Ishikawa (cell line): ENCODE measurements around the gene TAS2R60.

ENCODE experiments used
- CEBPB ChIP-seq: IDR thresholded peaks from 2 replicates; pipeline ENCODE4 v1.6.1; 2012
- CREB1 ChIP-seq: IDR thresholded peaks from 2 replicates; pipeline ENCODE4 v1.6.1; 2012; ENCODE audit warnings: low read depth
- EGR1 ChIP-seq: IDR thresholded peaks from 2 replicates; pipeline ENCODE4 v1.6.1; 2012
- EP300 ChIP-seq: IDR thresholded peaks from 2 replicates; pipeline ENCODE4 v1.6.1; 2012; ENCODE audit warnings: borderline replicate concordance
- FOXM1 ChIP-seq: IDR thresholded peaks from 2 replicates; pipeline ENCODE4 v1.6.1; 2012; ENCODE audit warnings: low read depth, borderline replicate concordance
- MAX ChIP-seq: IDR thresholded peaks from 2 replicates; pipeline ENCODE4 v1.6.1; 2012
- NFIC ChIP-seq: IDR thresholded peaks from 2 replicates; pipeline ENCODE4 v1.6.1; 2012
- RAD21 ChIP-seq: IDR thresholded peaks from 2 replicates; pipeline ENCODE4 v1.6.1; 2012; ENCODE audit warnings: low read depth
- REST ChIP-seq: IDR thresholded peaks from 2 replicates; pipeline ENCODE4 v1.6.1; 2012; ENCODE audit warnings: low read depth, mild to moderate bottlenecking
- TAF1 ChIP-seq: IDR thresholded peaks from 2 replicates; pipeline ENCODE4 v1.6.1; 2012; ENCODE audit warnings: low read depth, mild to moderate bottlenecking
- TCF12 ChIP-seq: IDR thresholded peaks from 2 replicates; pipeline ENCODE4 v1.6.1; 2012; ENCODE audit warnings: low read depth
- TEAD4 ChIP-seq: IDR thresholded peaks from 2 replicates; pipeline ENCODE4 v1.6.1; 2012
- YY1 ChIP-seq: IDR thresholded peaks from 2 replicates; pipeline ENCODE4 v1.6.1; 2012; ENCODE audit warnings: low read depth
- ZBTB7A ChIP-seq: IDR thresholded peaks from 2 replicates; pipeline ENCODE4 v1.6.1; 2012; ENCODE audit warnings: low read depth
- TF ChIP-seq, protein P1 (sequence below): IDR thresholded peaks from 2 replicates; pipeline ENCODE4 v1.6.1; 2012

The TAS2R60 gene

DNA sequence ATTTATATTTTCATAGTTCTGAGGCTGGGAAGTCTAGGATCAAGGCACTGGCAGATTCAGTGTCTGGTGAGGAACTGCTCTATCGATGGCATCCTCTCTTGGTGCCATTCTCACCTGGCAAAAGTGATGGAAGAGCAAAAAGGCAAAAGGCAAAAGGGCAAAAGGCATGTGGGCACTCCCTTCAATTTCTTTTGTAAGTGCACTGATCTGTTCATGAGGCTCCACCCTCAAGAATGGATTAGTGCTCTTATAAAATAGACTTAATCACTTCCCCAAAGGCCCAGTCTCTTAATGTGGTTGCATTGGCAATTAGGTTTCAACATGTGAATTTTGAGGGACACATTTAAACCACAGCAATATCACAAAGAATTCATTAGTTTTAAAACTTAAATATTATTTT, 16.1 kb downstream of the TAS2R60 start:
- TF ChIP-seq EGR1 (no peak), MAX (no peak), CEBPB (no peak), ZBTB7A (no peak), TEAD4 (no peak), NFIC (no peak), TAF1 (no peak), YY1 (no peak), REST (no peak), TCF12 (no peak), CREB1 (no peak), RAD21 (no peak)

GRCh38 chr7:143460271-143460979, 17.2 kb downstream of the TAS2R60 start:
- TF ChIP-seq MAX (no peak), TAF1 (no peak), NFIC (no peak), EGR1 (no peak), TCF12 (no peak), TEAD4 (no peak), CEBPB (no peak), REST (no peak), ZBTB7A (no peak), RAD21 (no peak), YY1 (no peak), CREB1 (no peak), EP300 (no peak), FOXM1 (no peak)
- TF ChIP-seq, protein P1, sequence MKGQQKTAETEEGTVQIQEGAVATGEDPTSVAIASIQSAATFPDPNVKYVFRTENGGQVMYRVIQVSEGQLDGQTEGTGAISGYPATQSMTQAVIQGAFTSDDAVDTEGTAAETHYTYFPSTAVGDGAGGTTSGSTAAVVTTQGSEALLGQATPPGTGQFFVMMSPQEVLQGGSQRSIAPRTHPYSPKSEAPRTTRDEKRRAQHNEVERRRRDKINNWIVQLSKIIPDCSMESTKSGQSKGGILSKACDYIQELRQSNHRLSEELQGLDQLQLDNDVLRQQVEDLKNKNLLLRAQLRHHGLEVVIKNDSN: no peak

- TF ChIP-seq TAF1: no peak
These were observed 18.8 kb downstream of the TAS2R60 start for GRCh38 chr7:143462045-143462444.

- TF ChIP-seq FOXM1 (no peak), RAD21 (no peak), ZBTB7A (no peak), MAX (no peak), CREB1 (no peak), NFIC (no peak)
These were observed 20.3 kb downstream of the TAS2R60 start for GRCh38 chr7:143463556-143463955.

DNA sequence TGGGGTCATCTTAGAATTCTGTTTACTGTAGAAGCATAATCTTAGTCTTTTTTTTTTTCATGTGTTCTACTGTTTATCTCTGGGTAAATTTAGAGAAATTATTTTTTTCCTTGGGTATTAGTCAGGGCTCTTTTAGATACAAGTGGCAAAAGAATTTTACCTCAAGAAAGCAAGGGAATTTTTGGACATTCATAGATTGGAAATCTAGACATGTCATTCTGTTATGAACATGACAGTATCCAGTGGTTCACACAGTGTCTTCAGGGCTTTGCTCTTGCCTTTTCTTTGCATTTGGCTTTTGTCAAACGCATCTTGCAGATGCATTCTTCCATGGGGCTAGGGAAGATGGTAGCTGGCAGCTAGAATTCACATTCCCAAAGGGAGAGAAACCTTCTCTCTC, 20.7 kb downstream of the TAS2R60 start:
- TF ChIP-seq MAX: no peak
- TF ChIP-seq YY1: no peak
- no peak for TF ChIP-seq TCF12
- no peak for TF ChIP-seq FOXM1
- TF ChIP-seq CREB1: no peak
- TF ChIP-seq CEBPB: no peak

DNA sequence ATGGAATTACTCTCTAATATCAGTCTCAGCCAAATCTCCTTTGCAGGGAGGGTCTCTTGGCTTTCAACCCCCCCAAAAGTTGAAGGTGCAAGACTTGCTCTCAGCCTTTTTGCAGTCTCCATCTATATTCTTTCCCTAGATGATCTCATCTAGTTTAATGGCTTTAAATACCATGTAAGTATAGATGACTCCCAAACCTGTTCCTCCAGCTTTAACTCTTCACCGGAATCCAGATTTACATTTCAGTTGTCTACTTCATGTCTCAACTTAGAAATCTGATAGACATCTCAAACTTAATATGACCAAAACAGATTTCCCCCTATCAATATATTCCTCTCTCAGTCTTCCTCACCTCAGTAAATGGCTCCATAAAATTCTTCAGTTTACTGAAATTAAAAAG, 24.5 kb downstream of the TAS2R60 start:
- TF ChIP-seq EGR1 (no peak), CREB1 (no peak), FOXM1 (no peak), CEBPB (no peak), REST (no peak)
- TF ChIP-seq, protein P1: no peak
